GM18511 (cell line): ENCODE measurements around the gene CUL9.

Experiments used
- ATAC-seq: cut with Tn5 transposase; IDR thresholded peaks from one replicate; pipeline ENCODE4 v1.9.1; 2021; ENCODE audit warnings: mild to moderate bottlenecking, moderate library complexity; ENCODE audit not compliant: unreplicated experiment

The CUL9 gene

DNA sequence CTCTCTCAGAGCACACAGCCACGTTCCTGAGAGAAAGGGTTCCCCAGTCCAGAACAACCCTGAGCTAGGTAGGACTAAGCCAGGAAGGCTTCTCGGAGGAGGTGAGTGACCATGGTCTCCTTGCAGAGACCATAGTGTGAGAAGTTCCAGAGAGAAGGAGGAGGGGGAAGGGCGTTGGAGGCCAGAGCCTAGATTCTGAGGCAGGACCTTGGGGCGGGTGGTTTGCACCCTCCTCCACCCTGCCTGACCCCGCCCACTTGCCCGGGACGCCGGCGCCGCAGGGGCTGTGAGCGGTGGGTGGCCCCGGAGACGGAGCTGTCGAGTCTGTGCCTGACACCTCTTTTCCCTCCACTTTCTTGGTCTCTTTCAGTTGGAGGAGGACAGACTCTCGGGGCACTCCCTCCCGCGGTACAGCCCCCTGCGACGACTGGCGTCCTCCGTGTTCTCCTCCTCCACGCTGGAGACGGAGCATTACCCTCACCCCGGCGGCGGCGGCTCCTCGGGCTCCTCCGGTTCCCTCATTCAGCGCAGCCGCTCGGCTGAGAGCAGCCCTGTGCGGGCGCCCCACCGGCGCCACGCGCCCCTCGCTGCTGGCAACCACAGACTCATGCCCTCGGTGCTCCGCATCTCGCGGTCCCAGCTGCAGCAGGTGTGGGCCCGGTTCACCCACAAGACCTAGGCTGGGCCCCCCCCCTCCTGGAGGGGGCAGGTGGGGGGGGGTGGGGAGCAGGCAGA is 87.4 kb downstream of the CUL9 start:
- no peak for ATAC-seq

DNA sequence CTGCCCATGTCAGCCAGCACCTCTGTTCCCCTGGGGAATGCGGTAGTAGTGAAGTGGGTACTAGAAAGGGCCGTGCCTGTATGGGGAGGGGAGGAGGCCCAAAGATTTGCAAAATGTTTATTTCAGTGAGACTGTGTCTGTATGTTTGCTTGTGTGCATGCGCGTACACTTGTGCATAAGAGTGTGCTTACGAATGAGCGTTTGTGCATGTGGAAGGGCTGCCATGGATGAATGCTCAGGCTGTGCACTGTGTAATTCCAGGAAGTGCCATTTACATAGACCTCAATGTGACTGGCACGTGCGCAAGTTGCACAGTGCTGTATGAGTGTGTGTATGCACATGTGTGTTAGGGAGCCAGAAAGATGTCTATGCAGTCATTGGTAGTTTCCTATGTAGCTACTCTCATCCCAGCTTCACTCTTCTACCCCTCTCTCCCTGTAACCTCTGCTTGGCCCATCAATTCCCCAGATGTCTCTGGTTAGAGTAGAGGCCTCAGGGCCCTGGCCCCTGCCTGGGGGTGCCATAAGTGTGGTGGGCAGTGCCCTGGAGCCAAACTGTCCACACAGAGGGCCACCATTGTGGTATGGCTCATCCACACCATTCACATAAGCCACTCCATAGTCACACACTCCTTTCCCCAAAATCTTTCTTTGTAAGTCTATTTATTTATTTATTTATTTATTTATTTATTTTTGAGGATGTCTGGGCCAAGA is 89.3 kb downstream of the CUL9 start:
- ATAC-seq: peak; percentile 37

DNA sequence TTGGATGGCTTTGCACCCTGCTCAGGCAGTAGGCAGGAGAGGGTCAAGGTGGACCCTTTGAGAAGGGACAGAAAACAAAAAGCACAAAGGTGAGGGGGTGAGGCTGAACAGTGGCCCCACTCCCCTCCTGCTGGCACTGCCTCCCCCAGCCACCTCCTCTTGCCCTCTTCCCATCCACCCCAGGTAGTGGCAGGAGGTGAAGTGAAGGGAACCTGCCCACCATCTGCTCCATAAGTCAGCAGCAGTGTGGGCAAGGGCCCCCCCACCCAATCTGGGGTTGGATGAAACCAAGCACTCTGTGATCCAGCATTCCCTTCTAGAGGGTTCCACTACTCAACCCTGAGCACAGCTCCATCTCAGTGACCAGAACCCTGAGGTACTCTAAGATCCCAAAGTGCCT is 89.9 kb downstream of the CUL9 start:
- ATAC-seq: no peak

DNA sequence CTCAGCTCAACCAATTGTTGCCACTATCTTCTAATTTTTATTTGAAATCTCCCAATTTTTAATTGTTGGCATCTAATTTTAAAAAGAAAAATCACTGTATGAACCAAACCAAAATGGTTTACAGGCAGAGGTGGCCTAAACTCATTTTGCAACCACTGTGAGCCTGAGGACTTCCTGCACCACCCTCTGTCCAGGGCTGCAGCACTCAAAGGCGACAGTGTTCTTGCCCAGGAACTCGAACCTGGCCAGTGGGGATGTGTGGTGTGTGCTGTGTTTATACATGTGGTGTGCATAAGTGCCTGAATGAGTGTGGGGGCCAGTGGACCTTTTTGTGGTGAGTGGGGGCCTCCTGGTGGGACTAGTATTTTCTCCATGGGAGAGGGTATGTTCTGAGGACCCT is 91.7 kb downstream of the CUL9 start:
- no peak for ATAC-seq
